Cardiac muscle cell (in vitro differentiated cells and primary cell): ENCODE results near the gene SEPTIN7. TPM values are rescaled to one million over a fixed set of nuclear protein-coding genes. Genes with fewer than 3 reads are reported as not detected.

Source experiments
- DNase-seq, 2 donors: peaks; one replicate each; pipeline versions ENCODE4 v3.0.0 to v3.0.0-alpha.2; 2010 to 2017; ENCODE audit warnings: low read depth in 1 of 2, low spot score in 1 of 2
- H3K27ac ChIP-seq: fragments of 200-600 bp; sonication (generic); 2 replicates; pipeline ENCODE4 v1.5.1; 2016
- H3K27me3 ChIP-seq: fragments of 200-600 bp; sonication (generic); 2 replicates; pipeline ENCODE4 v1.6.0; 2016; ENCODE audit warnings: control low read depth
- H3K36me3 ChIP-seq: fragments of 200-600 bp; sonication (generic); 2 replicates; pipeline ENCODE4 v1.5.1; 2016; ENCODE audit warnings: control low read depth
- H3K4me1 ChIP-seq: fragments of 200-600 bp; sonication (generic); 2 replicates; pipeline ENCODE4 v1.8.1; 2017; ENCODE audit warnings: low read depth, mild to moderate bottlenecking, mixed run types
- H3K4me3 ChIP-seq: fragments of 200-600 bp; sonication (generic); 2 replicates; pipeline ENCODE4 v1.5.1; 2016; ENCODE audit warnings: mild to moderate bottlenecking
- H3K9me3 ChIP-seq: fragments of 200-600 bp; sonication (generic); 2 replicates; pipeline ENCODE4 v1.5.1; 2017; ENCODE audit warnings: low read depth, mild to moderate bottlenecking, control low read depth
- polyA plus RNA-seq: library from polyadenylated mRNA; unstranded; fragments of >200 nt; fragmentation: Nextera tagmentation; extraction: Ambion mirVana; gene quantifications from 2 replicates; pipeline ENCODE4 v1.2.1, GENCODE V29; 2016
- total RNA-seq: library from RNA; depleted of rRNA; stranded (reverse); fragments of >200 nt; gene quantifications from 2 replicates; pipeline ENCODE4 v1.2.3, GENCODE V29; 2016
- TF ChIP-seq, protein P1 (sequence below): IDR thresholded peaks from 2 replicates; pipeline ENCODE4 v1.5.1; 2012; ENCODE audit warnings: low read depth, mild to moderate bottlenecking, low read length

Gene SEPTIN7
- total and polyA plus RNA-seq, 2 experiments from 2014 or later = 261 to 560 TPM

DNA sequence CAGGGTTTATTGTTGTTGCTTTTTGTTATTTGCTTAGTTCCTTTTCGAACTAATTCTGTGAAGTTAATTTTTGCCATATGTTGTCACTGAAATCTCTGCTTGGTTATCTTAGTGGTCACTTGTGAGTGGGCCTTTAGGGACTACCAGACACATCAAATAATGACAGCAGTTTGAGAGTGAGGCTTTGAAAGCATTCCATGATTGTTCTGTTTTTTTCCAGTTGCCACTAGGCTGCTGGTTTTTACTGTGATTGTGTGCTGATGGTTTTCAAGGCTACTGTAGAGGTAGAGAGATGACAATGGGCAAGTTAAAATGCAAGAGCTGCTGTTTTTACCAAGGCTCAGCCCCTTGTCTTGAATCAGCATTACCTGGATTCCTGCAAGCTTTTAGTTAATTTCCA, 20.0 kb downstream of the SEPTIN7 start:
- Histone ChIP-seq H3K27ac (peak overlapping the region; percentile 81), H3K4me3 (no peak overlapping the region), H3K27me3 (no peaks in the 10 kb centered on the region), H3K9me3 (no peaks in the 10 kb centered on the region), H3K36me3 (no peaks in the 10 kb centered on the region), H3K4me1 (peaks cover 39% of the 10 kb centered on the region)
- TF ChIP-seq, protein P1, sequence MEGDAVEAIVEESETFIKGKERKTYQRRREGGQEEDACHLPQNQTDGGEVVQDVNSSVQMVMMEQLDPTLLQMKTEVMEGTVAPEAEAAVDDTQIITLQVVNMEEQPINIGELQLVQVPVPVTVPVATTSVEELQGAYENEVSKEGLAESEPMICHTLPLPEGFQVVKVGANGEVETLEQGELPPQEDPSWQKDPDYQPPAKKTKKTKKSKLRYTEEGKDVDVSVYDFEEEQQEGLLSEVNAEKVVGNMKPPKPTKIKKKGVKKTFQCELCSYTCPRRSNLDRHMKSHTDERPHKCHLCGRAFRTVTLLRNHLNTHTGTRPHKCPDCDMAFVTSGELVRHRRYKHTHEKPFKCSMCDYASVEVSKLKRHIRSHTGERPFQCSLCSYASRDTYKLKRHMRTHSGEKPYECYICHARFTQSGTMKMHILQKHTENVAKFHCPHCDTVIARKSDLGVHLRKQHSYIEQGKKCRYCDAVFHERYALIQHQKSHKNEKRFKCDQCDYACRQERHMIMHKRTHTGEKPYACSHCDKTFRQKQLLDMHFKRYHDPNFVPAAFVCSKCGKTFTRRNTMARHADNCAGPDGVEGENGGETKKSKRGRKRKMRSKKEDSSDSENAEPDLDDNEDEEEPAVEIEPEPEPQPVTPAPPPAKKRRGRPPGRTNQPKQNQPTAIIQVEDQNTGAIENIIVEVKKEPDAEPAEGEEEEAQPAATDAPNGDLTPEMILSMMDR = no peak
- peak in 1 of 2 donors; percentile 7 for DNase-seq

DNA sequence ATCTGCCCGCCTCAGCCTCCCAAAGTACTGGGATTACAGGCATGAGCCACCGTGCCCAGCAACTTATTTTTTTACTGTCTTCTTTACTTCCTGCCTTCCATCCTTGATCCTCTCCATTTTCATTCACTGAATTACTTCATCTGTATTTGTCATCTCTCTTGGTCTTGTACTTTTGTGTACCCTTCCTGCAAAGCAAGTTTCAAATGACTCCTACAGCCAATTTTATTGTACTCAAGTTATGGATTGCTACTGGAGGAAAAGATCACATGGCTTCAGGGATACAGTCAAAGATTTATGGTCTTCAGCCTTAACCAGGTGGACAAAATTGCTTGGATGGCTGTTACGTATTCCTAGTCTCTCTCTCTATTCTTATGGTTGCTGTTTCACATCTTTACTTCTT, 22.6 kb downstream of the SEPTIN7 start:
- Histone ChIP-seq H3K4me3 (no peak overlapping the region), H3K4me1 (peaks cover 58% of the 10 kb centered on the region)

GRCh38 chr7:35825974-35826373, 25.1 kb downstream of the SEPTIN7 start:
- H3K27me3 ChIP-seq = no peaks in the 10 kb centered on the region
- no peak for DNase-seq

More for the DNA sequence above, 22.6 kb downstream of the SEPTIN7 start:
- Histone ChIP-seq H3K9me3 (no peaks in the 10 kb centered on the region), H3K27me3 (no peaks in the 10 kb centered on the region), H3K36me3 (no peaks in the 10 kb centered on the region), H3K27ac (peak overlapping the region; percentile 75)
- DNase-seq = no peak
- TF ChIP-seq, protein P1 = no peak

DNA sequence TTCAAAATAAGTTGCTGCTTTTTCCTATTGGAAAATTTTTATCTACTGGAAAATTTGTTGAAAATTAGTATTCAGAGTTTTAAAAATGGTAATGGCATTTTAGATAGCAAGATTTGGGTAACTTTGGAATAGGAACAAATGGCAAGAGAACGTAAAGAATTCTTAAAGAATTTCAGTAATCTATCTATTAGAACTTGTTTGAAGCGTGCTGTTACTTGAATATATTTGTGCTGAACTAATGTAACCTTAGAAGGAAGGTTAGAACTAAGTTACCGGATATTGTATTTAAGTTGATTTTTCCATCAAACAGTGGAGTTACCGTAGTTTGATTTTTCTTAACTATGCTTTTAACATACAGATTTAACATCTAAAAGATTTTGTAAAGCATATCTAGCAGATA, 25.9 kb downstream of the SEPTIN7 start:
- peaks cover 56% of the 10 kb centered on the region for H3K4me1 ChIP-seq
- no peaks in the 10 kb centered on the region for H3K9me3 ChIP-seq
- H3K27me3 ChIP-seq = no peaks in the 10 kb centered on the region
- no peak overlapping the region for H3K4me3 ChIP-seq
- TF ChIP-seq, protein P1 = no peak
- H3K36me3 ChIP-seq = no peaks in the 10 kb centered on the region
- H3K27ac ChIP-seq = no peak overlapping the region
- DNase-seq = no peak

More at GRCh38 chr7:35825974-35826373, 25.1 kb downstream of the SEPTIN7 start:
- no peaks in the 10 kb centered on the region for H3K9me3 ChIP-seq
- H3K27ac ChIP-seq = no peak overlapping the region
- H3K4me1 ChIP-seq = peaks cover 54% of the 10 kb centered on the region
- TF ChIP-seq, protein P1 = no peak
- H3K36me3 ChIP-seq = no peaks in the 10 kb centered on the region
- no peak overlapping the region for H3K4me3 ChIP-seq

DNA sequence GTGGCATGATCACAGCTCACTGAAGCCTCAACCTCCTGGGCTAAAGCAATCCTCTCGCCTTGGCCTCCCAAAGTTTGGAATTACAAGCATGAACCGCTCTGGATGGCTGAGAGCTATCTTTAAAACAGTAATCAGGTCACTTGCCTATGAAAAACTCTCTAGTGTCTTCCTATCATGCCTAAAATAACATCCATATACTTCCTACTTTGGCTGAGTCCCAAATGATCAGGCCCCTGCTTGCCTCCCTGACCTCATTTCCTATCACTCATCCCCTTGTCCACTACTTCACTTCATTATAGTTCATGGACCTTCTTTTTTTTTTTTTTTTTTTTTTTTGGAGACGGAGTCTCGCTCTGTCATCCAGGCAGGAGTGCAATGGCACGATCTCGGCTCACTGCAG, 28.0 kb downstream of the SEPTIN7 start:
- Histone ChIP-seq H3K27ac (peak overlapping the region; percentile 70), H3K27me3 (no peaks in the 10 kb centered on the region), H3K36me3 (peaks cover 4% of the 10 kb centered on the region), H3K4me1 (peaks cover 57% of the 10 kb centered on the region), H3K9me3 (no peaks in the 10 kb centered on the region), H3K4me3 (no peak overlapping the region)
- DNase-seq = peak in 1 of 2 donors; percentile 5
- TF ChIP-seq, protein P1 = no peak

- Histone ChIP-seq H3K27me3 (no peaks in the 10 kb centered on the region), H3K4me1 (peaks cover 38% of the 10 kb centered on the region), H3K27ac (peak overlapping the region; percentile 71), H3K36me3 (peaks cover 12% of the 10 kb centered on the region), H3K4me3 (no peak overlapping the region), H3K9me3 (no peaks in the 10 kb centered on the region)
- TF ChIP-seq, protein P1 = no peak
- peak; percentile 6 to 36 for DNase-seq
These were observed 30.4 kb downstream of the SEPTIN7 start for GRCh38 chr7:35831208-35831607.
